ENCODE results near the gene EPHA1. TPM values are rescaled to one million over a fixed set of nuclear protein-coding genes. Genes with fewer than 3 reads are reported as not detected.

EPHA1 gene
- total RNA-seq, 1 donor from 2014 or later: not detected

DNA sequence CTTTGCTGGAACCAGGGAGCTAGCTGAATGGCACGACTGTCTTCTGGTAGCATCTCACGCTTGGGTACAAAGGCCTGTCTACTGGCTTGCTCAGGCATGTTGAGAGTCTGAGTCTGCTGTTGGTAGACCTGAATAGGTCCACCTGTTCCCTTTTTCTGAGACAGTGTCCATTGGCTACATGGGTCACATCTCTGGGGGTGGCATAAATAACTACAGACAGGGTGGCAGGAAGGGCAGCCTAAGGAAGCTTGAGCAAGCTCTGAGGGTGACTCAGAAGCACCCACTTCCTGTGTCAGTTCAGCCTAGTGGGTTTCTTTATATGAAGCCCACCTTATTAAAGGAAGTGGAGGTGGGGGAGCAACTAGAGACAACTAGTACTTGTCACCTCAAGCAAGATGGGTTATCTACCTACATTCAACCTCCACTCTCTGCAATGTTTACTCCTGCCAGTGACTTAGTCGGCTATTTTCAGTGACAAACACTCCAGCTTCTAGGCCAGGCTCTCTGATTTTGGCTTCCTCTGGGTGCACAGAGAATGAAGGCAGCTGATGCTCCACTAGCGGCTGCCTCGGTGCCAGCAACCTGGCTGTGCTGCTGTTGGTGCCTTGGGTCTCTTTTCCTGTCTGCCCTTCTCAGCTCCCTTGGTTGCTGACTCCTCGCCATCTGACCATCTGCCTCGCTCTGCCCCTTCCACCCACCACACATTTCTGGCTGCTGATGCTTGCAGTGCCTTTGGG, 33.2 kb downstream of the EPHA1 start:
- no peak for DNase-seq (ENCODE audit: extremely low read depth, low read depth, low spot score)

DNA sequence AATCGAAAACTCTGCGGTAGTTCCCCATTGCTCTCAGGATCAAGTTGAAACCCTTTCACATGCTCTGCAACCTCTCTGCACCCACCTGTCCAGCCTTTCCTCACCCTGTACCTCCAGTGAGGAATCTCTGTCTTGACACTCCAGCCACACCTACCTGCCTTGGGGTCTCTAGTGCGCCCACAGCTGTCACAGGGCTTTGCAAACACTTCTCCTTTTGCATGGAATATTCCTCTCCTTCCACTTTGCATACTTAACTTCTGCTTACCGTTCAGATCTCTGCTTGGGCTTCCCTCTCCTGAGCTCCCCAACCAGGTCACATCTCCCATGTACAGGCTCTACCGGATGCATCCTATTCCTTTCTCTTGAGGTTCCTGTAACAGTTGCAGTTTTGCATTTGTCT, 34.1 kb downstream of the EPHA1 start:
- no peak for DNase-seq (ENCODE audit: extremely low read depth, low read depth, low spot score)

DNA sequence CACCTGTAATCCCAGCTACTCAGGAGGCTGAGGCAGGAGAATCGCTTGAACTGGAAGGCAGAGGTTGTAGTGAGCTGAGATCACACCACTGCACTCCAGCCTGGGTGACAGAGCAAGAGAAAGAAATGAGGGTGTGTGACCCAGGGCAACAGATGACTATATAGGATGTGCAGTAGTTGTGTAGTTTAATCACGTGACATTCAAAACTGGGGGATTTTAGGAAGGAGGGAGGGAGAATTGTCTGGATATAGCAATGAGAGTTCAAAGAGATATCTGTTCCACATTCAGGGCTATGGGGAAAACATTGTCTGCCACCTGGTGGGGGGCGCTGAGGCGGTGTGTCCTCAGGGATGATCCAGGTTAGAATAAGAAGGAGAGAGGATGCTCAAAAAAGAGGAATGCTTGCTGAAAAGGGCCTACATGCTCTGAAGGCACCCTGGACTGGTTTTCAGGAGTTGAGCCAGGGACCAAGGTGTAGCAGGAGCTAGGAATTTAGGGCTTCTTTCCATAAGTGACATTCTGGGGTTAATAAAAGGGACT, 35.3 kb downstream of the EPHA1 start:
- no peak for DNase-seq (ENCODE audit: extremely low read depth, low read depth, low spot score)

DNA sequence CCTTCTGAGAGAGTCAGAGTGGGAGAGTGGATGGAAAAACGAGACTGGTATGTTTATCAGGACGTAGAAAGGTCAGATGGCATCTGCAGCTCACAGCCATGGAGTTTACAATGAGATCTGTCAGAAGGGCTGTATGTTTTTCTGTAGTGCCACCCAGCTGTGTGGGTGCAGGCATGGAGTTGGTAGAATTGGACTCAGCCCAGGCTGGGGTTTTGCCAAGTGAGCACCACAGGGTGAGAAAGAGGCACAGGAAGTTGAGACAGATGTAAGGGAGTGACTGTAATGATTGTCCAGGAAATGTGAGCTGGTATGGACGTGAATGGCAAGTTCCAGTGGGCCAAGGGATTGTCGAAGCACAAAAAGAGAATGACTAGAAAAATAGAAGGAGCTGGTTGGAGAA, 36.6 kb downstream of the EPHA1 start:
- no peak for DNase-seq (ENCODE audit: extremely low read depth, low read depth, low spot score)

DNA sequence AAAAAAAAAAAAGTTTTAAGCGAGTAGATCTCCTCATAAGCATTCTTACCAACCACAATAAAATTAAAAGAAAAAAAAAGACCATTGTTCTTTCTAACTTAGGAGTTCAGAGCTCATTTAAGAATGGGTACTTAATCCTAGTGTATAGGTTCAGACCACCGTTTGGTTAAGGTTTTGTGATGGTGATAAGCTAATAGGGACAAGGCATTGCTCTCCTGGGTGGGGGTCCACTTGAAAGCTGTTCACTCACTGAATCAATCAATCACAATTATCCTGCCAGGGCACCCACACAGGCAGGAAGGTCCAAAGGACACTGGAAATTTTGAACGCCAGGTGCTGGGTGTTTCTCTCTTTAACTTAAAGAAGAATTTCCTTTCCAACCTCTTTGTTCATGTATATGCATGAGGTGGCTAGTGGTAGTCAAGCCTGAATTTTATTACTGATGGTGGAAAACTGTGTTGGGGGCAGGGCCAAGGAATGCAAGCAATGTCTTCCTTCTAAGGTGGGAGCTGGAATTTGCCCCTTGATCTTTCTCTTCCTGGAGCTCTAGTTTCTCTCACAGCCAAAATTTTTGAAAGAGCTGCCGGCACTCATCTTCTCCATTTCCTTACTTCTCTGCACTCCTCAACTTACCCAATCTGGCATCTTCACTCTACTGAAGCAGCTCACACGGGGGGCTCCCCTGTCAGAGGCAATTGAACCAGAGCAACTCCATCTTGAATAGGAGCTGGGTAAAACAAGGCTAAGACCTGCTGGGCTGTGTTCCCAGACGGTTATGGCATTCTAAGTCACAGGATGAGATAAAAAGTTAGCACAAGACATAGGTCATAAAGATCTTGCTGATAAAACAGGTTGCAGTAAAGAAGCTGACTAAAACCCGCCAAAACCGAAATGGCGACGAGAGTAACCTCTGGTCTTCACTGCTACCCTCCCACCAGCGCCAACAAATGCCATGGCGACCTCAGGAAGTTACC, 38.7 kb downstream of the EPHA1 start:
- no peak for DNase-seq (ENCODE audit: extremely low read depth, low read depth, low spot score)

DNA sequence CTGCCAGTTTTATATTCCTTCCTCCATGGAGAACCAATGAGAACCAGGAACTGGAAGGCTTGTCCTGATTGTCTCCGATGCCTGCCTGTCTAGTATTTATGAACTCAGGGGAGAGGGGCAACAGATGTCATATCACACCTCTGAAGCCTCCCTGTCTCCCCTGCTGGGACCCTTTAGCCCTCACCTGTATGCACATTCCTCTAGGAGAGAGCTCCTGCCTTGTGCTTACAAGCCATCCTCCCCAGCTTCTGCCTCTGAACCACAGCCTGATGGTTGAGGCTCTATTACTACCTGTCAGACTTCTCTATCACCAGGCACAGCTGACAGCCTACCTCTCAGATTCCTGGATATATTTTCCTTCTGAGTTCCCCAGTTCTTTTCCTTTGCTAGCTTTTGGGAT, 40.3 kb downstream of the EPHA1 start:
- no peak for DNase-seq (ENCODE audit: extremely low read depth, low read depth, low spot score)

DNA sequence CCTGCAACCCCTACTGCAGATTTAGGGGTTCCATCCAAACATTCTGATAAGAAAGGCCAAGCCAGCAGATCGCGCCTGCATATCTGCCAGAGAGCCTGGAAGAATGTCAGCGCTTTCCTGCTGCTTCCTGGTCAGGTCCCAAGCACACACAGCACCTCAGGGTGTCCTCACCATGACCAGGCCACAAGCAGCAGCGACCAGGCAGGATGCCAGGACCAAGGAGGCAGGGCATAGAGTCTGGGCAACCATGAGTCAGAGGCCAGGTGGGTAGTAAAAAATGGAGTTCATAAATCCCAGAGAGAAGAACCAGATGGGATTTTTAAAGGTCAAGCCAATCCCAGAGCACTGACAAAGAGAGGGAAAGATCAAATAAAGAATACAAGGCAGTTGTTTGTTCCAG, 40.7 kb downstream of the EPHA1 start:
- DNase-seq (ENCODE audit: extremely low read depth, low read depth, low spot score): no peak

DNA sequence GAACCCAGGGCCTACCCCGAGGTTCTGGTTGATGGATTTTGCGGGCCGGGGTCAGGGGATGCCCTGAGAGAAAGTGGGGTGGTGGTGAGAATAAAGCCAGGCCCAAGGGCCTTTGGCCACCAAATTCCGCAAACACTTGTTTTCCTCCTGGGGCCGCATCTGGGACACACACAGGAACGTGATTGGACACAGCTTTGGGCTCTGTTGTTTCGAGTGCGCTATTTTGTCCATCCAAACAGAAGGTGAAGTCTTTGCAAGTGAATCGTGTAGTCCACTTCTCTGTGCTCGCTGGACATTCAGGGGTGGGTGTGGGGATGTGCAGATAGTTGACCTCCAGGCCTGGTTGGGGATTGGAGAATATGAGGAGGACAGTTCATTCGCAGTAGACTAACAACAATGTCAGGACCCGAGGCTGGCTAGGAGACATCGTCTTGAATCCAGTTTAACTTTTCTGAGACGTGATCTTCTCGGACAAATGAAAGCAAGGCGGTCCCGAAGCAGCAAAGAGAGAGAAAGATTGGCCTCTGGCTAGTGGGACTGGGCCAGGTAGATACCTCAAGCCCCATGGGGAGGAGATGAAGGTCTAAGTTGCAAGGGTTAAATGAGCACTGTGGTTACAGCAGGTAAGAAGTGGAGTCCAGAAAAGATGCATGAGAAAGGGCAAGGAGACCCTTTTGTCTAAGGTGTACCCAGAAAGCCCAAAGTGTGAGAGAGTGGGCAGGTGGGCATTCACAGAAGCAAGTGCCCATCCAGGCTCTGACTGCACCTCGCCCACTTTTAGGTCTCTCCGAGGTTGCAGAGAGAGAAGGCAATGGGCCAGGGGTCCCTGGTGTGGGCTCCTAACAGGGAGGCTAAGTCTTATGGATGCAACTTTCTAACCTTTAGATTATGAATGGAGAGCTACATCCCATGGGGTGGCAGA, 45.4 kb downstream of the EPHA1 start:
- no peak for DNase-seq (ENCODE audit: extremely low read depth, low read depth, low spot score)

DNA sequence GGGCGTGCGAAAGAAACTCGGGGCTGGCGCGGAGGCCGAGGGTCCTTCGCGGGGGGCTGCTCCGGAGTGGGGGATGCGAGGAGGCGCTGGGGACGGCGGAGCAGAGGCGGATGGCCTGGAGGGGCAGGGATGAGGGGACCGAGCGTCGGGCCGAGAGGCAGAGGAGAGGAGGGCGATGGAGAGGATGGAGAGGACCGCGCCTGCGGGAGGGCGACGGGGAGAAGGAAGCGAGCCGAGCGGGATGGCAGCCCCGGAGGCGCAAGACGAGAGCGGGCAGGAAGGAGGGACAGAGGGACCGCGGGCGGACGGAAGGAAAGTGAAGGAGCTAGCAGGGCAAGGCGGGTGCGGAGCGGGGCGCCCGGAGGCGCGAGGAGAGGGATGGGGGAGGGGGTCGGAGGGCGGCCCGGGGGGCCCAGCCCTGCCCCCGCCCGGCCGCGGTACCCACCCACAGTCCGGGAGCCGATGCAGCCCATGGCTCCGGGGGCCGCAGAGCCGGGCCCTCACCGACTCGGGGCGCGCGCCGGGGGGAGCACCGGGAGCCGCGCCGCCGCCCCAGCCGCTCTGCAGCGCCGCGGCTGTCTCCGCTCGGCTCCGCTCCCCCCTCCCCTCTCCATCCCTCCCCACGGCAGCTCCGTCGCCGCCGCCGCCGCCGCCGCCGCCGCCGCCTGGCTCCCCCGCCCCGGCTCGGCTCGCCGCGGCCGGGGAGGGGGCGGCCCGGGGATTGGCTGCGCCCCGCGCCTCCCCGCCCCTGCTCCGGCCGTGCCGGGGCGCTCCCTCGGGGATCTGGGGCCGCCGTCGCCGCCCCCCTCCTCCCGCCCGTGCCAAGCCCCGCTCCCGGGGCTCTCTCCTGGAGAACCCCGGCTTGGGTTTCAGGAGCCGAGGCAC, 46.3 kb downstream of the EPHA1 start, which contains the start of gene FAM131B:
Gene FAM131B, minus strand, starts transcription at position 583 of the 885 bp plus-strand sequence. Its CDS starts 110 bp downstream, at position 473.
- no peak for DNase-seq (ENCODE audit: extremely low read depth, low read depth, low spot score)

DNA sequence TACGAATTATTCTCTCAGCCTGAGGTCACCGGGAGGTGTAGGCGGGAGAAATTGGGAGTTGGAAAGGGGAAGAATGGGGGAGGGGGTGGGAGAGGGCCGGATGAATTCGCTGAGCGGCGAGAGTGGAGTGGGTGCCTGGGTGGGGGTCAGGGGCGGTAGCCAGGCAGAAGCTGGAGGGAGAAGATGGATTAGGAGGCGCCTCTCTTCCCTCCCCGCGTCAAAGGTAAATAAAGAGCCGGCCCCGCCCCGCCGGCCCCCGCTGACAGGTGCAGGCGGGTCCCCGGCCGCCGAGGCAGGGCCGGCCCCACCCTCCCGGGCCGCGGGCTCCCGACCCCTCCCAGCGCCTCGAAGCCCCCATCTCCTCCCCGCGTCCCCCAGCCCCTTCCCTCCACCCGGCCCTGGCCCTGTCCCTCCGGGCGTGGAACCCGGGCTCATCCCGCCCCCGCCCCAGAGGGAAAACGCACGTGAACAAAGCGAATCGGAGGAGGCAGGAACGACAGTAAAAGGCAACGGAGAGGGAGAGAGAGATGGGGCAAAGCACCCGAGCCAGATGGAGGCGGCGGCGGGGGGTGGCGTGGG, 47.0 kb downstream of the EPHA1 start:
- no peak for DNase-seq (ENCODE audit: extremely low read depth, low read depth, low spot score)

DNA sequence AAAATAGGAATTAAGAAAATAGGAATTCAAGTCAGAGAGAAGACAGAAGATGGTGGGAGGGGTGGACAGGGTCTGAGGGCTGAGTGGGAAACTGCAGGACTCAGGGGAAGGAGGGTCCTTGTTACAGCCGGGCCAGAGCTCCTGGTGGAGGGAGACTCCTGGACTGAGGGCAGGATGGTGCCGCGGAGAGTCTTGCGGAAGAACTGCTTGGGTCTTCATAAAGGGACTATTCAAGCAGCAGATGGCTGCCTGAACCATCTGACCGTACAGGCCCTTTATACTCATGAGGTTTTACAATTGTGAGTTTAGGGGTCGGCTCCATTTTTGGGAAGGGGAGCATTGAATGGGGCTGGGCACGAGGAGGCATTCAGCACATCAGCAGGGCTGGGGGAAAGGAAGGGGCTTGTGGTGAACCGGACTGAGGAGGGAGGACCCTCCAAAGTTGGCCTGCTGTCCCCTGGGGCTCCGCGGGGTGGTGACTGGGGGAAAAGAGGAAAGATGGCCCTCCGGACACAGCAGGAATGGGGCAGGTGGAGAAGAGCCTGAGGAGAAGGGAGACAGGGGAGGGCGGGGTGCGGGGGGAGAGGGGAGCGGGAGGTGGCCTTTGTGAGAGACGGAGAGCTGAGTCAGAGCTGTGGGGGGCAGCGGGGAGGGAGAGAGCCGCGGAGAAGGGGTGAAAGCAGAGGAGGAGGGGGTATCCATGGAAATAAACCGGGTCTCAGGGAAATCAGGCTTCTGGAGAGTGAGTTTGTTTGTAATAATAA, 47.7 kb downstream of the EPHA1 start:
- no peak for DNase-seq (ENCODE audit: extremely low read depth, low read depth, low spot score)

DNA sequence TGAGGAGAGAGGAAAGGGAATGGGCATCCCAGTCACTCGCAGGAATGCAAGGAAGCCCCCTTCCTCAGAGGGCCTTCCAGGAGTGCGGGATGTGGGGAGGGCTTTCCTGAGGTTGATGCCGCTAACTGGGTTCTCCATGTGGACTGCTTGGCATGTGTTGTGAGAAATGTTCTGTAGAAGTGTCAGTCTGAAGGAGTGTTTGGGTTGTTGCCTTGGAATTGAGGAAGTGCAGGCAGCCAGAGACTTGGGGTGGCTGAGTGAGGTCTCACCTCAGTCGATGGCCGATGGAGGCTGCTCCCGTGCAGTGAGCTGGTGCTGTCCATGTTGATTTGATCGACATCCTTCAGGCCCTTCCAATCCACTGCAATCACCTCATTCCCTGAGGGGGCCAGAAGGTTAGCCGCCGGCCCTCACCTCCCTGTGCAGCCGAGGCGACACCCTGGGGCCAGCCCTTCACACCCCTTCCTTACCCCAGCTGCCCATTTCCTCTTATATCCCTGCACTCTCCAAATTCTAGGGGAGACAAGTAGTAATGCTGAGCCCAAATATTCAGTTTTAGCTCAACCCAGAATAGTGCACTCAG, 48.8 kb downstream of the EPHA1 start:
- no peak for DNase-seq (ENCODE audit: extremely low read depth, low read depth, low spot score)

DNA sequence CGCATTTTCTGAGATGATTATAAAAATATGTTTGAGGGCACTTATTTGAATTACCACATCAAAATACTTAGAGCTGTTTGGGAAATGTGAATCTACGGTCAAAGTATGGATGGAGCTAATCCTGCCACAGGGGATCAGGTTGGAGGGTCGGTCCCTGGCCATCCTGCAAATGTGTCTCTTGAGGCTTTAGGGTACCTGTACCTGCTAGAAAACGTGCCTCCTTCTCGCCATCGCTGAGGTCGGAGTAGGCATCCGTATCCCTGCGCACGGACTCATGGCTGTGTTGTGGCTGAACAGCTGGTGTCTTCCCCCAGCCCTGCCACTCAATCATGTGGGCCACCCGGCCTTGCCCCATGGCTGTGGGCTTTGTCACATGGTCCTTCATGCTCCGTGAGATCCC, 50.0 kb downstream of the EPHA1 start:
- no peak for DNase-seq (ENCODE audit: extremely low read depth, low read depth, low spot score)

DNA sequence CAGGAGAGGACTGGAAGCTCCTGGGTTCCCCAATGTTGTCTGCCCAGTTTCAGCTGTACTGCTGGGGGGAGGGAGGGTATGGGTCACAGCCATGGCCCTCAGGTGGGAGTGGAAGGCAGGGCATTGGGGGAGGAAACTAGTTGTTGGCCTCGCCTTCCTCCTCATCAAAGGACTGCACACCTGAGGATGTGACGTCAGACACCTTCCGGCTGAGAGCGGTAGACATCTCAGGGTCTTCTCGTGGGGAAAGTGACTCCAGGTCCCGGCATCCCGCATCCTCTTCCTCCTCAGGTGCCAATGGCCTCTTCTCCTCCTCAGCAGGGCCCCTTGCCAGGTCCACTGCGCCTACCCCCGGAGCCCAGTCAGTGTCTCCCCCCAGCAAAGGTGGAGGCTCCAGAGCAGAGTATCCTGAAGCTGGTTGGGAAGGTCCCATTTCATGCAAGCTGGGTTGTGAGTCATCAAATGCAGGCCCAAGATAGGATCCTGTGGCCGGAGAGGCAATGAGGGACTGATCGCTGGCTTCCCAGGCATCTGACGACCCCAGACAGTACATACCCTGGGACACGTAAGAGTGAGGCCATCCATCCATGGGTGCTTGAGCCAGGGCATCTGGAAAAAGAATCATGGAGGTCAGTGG, 52.1 kb downstream of the EPHA1 start:
- no peak for DNase-seq (ENCODE audit: extremely low read depth, low read depth, low spot score)

DNA sequence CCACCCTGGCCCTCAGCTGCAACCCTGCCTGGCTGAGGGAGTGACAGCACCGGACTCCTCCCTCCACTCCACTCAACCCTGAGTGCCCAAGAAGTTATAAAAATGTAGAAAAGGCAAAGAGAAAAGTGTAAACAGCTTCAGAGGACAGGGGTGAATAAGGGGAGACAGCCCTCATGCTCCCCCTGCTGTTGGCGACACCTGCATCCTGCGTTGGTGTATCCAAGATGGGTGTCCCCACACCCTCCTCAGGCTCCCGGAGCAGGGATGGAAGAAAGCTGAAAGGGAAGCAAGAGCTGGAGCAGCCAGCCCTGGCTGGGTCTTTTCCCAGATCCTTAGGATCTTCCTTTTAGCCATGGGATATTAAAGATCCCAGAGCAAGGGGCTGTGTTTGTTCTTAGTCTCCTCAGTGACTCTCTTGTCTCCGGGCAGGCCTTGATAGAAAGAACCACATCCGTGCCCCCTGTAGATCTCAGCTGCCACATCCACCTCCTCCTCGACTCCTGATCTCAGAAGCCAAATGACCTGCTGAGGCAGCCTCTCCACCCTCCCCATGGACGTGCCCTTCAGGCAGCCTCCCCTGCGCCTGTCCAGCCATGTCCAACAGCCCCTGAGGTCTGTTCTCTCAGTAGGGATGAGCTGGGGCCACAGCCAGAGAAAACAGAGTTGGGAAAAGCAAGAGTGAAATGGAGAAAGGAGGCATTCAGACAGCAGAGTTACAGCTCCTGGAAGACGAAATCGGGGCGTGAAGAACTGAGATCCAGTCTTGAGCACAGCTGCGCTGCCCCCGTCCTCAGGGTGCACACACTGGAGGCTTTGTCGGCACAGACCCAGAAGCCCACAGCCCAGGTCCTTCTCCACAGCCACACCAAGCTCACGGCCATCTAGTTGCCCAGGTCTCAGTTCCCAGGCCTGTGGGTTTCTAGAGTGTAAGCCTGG, 52.9 kb downstream of the EPHA1 start:
- no peak for DNase-seq (ENCODE audit: extremely low read depth, low read depth, low spot score)

DNA sequence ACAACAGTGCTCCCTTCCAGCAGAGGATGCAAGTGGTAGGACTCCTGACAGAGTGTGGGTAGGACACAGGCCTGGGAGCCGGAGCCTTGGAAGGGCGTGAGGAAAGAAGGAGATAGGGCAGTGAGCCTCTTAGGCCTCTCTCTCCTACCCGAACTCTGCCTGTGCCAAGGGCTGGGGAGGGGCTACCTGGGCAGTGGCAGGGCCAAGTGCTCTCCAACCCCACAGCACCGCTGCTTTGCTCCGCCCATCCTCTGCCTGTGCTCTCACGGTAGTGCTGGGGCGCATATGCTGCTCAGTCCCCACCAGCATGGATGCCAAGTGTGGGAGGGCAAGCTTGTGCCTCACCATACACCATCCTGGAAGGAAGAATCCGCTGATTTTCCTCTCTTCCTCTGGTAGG, 53.7 kb downstream of the EPHA1 start:
- DNase-seq (ENCODE audit: extremely low read depth, low read depth, low spot score): no peak

Measured in glomerular endothelial cell (primary cell).